Activated B cell treated with CpG ODN at 0.5 μM for 24 hours (primary cell): ENCODE results near the gene EIF1AX. TPM values are rescaled to one million over a fixed set of nuclear protein-coding genes. Genes with fewer than 3 reads are reported as not detected.

Source experiments
- ATAC-seq: fragments of 200-7000 bp; cut with Tn5 transposase; one replicate; pipeline ENCODE4 v1.10.0; 2021; ENCODE audit warnings: low read depth, mild to moderate bottlenecking, moderate library complexity
- CTCF ChIA-PET: fragments of 350-600 bp; sonication (Branson Sonifier 250); formaldehyde crosslinking; loops from one replicate; lab custom pipeline; 2021; ENCODE audit warnings: antibody characterized with exemption; lab: Charles Lee
- POLR2A ChIA-PET: fragments of 350-600 bp; sonication (Branson Sonifier 250); formaldehyde crosslinking; loops from one replicate; lab custom pipeline; 2021; ENCODE audit warnings: antibody characterized with exemption; lab: Charles Lee
- DNase-seq: peaks from one replicate; pipeline ENCODE4 v3.0.0; 2022
- H3K27ac Mint-ChIP-seq: one replicate; pipeline ENCODE4 v1.8.0; 2020; ENCODE audit warnings: mixed read lengths
- H3K27me3 Mint-ChIP-seq: one replicate; pipeline ENCODE4 v1.8.0; 2021; ENCODE audit warnings: mixed read lengths
- H3K36me3 Mint-ChIP-seq: one replicate; pipeline ENCODE4 v1.8.0; 2021; ENCODE audit warnings: low read depth, mixed read lengths
- H3K4me1 Mint-ChIP-seq: one replicate; pipeline ENCODE4 v1.8.0; 2021; ENCODE audit warnings: mixed read lengths
- H3K4me3 Mint-ChIP-seq: one replicate; pipeline ENCODE4 v1.8.0; 2020; ENCODE audit warnings: mild to moderate bottlenecking, mixed read lengths
- H3K9me3 Mint-ChIP-seq: one replicate; pipeline ENCODE4 v1.8.0; 2020; ENCODE audit warnings: mixed read lengths
- intact Hi-C: fragments of 100-400 bp; cut with micrococcal nuclease; formaldehyde crosslinking; loops from one replicate; pipeline ENCODE4 v1.15.1; 2024
- total RNA-seq: library from RNA; stranded (reverse); gene quantifications from 2 replicates; pipeline ENCODE4 v1.2.3, GENCODE V29; 2022
- TF ChIP-seq, protein P1 (sequence below): fragments of 200-600 bp; IDR thresholded peaks from one replicate; pipeline ENCODE4 v1.8.0; 2022; ENCODE audit warnings: antibody characterized with exemption, mild to moderate bottlenecking

EIF1AX gene
- total RNA-seq, 1 donor from 2014 or later = 58.8 TPM

DNA sequence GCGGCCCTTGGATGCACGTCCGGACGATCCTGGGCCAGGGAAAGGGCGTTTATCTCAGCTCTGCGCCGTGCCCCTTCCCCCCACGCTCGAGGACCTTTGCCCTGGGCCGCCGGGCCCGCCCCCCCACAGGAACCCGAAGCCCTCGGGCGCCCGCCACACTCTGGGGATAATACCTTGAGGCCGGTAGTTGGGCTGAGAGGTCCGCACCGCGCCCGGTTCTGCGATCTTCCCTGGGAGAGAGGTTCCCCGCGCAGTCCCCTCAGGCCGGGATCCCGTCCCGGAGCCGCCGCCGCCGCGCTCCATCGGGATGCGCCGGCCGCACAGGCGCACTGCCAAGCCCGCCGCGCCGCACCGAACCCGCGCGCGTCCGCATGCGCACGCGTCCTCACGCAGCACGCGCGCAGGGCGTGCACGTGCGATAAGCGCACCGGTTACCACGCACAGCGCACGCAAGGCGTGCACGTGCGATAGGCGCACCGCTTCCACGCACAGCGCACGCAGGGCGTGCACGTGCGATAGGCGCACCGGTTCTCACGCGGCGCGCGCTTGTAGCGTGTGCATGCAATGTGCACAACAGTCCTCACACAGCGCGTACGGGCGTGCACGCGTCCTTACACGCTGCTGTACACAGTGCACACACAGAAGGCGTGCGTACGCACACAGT lies 24.9 kb downstream of the EIF1AX start, which contains the start of gene MAP7D2:
Gene MAP7D2 (minus strand): TSS at position 331 of the 664 bp plus-strand sequence. CDS start 28 bp downstream, at position 303.
- DNase-seq (no peak), ATAC-seq (no peak)
- TF ChIP-seq, protein P1, sequence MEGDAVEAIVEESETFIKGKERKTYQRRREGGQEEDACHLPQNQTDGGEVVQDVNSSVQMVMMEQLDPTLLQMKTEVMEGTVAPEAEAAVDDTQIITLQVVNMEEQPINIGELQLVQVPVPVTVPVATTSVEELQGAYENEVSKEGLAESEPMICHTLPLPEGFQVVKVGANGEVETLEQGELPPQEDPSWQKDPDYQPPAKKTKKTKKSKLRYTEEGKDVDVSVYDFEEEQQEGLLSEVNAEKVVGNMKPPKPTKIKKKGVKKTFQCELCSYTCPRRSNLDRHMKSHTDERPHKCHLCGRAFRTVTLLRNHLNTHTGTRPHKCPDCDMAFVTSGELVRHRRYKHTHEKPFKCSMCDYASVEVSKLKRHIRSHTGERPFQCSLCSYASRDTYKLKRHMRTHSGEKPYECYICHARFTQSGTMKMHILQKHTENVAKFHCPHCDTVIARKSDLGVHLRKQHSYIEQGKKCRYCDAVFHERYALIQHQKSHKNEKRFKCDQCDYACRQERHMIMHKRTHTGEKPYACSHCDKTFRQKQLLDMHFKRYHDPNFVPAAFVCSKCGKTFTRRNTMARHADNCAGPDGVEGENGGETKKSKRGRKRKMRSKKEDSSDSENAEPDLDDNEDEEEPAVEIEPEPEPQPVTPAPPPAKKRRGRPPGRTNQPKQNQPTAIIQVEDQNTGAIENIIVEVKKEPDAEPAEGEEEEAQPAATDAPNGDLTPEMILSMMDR = no peak
- Mint-ChIP-seq H3K4me3 (peak within 1 kb of the TSS; percentile 32), H3K4me1 (peaks cover 4% of the 10 kb centered on the region), H3K36me3 (no peaks in the 10 kb centered on the region), H3K27me3 (peaks cover 8% of the 10 kb centered on the region), H3K27ac (no peak within 1 kb of the TSS), H3K9me3 (no peaks in the 10 kb centered on the region)
- ChIA-PET POLR2A (no interaction called here), CTCF (no interaction called here)
- intact Hi-C loops = no loop called here

DNA sequence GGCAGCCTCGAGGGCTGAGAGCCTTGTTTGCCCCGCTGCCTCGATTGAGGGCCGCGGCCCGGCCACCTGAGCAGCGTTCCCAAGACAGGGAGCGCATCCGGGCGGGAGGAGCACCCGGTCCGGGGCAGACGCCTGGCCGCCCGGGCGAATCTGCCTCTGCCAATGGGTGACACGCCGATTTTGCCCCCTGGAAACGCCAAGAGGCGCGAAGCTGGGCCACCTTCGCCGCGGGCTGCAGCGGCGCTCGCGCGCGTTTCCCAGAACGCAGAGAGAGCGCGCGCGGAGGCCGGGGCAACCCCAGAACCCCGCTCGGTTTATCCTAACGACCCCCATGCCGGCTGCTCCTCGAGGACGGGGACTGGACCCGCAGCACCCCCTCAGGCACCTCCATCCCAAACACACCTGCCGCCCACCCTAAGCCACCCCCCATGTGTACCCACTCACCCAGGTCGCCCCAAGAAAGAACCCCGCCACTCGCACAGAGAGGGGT lies 25.5 kb downstream of the EIF1AX start:
- TF ChIP-seq, protein P1 = no peak
- ATAC-seq (no peak), DNase-seq (no peak)
- ChIA-PET CTCF (no interaction called here), POLR2A (interaction anchor here (0.7 kb wide), 1 partner anchor 126 kb away, joined by 3 read pairs; no protein-coding TSS in a partner anchor)
- peak overlapping the region; percentile 32 for H3K4me3 Mint-ChIP-seq
- H3K27me3 Mint-ChIP-seq = peaks cover 8% of the 10 kb centered on the region
- H3K36me3 Mint-ChIP-seq = no peaks in the 10 kb centered on the region
- no peak overlapping the region for H3K27ac Mint-ChIP-seq
- intact Hi-C loops = no loop called here
- no peaks in the 10 kb centered on the region for H3K9me3 Mint-ChIP-seq
- H3K4me1 Mint-ChIP-seq = peaks cover 4% of the 10 kb centered on the region

DNA sequence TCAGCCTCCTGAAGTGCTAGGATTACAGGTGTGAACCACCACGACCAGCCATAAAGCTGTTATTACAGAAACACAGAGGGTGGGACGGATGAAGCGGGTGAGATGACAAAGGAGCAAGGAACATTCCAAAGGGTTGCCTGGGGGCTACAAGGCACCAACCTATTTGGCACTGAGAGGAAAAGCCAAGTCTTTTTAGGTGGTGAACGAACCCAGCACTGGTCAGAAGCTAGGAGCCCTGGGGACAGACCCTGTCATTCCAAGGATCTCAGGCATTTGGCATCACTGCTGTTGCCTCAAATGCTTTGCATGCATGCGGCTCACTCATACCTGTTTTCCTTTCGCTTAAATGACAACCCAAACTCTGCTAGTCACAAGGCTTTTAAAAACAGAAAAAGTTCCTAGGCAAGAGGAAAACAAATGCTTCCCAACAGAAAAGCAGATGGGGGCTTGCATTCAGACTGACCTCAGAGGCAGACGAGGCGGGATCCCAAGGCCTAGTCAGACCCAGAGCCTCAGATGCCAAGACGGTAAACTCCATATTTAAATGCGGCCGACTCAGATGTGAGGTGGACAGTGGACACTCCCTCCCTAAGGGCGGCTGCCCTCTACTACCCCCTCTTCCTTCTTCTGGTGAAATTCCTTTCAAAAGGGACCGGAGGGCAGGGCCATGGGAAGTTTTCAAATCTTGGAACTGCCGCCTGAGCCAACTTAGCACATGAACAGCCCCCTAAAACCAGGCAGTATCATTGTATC lies 29.4 kb downstream of the EIF1AX start:
- H3K27me3 Mint-ChIP-seq = peaks cover 8% of the 10 kb centered on the region
- no peak overlapping the region for H3K4me3 Mint-ChIP-seq
- no peaks in the 10 kb centered on the region for H3K36me3 Mint-ChIP-seq
- intact Hi-C loops = no loop called here
- H3K4me1 Mint-ChIP-seq = peaks cover 2% of the 10 kb centered on the region
- no peak for ATAC-seq
- CTCF ChIA-PET = no interaction called here
- no peaks in the 10 kb centered on the region for H3K9me3 Mint-ChIP-seq
- POLR2A ChIA-PET = interaction anchor here (0.6 kb wide), 1 partner anchor 109 kb away, joined by 6 read pairs; no protein-coding TSS in a partner anchor
- TF ChIP-seq, protein P1 = no peak
- no peak overlapping the region for H3K27ac Mint-ChIP-seq
- no peak for DNase-seq

DNA sequence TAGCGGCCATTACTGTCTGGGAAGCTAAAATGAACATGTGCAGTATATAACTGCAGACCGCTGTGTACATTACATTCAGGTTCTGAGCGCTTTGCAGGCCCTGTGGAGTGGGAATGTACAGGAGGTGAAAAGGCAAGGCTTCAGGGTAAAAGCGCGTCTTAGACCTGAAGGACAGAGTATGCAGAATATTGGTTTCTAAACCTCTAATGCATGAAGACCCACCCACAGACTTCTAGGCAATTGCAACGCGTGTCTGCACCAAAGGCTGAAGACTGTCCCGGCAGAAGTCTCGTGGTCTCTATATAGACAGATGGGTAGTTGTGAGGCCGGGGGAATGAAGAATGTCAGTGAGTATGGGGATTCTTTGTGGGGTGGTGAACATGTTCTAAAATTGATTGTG lies 30.4 kb downstream of the EIF1AX start:
- TF ChIP-seq, protein P1 = no peak
- Mint-ChIP-seq H3K4me1 (peaks cover under 1% of the 10 kb centered on the region), H3K36me3 (no peaks in the 10 kb centered on the region), H3K27me3 (peaks cover 8% of the 10 kb centered on the region), H3K9me3 (no peaks in the 10 kb centered on the region), H3K4me3 (no peak overlapping the region), H3K27ac (no peak overlapping the region)
- ChIA-PET CTCF (no interaction called here), POLR2A (no interaction called here)
- DNase-seq = no peak
- intact Hi-C loops = no loop called here
- no peak for ATAC-seq
